ENCODE data around the gene IGFBP5.
A peak's percentile ranks its signal among the peaks of the same experiment; 100 is the strongest.

Gene IGFBP5

DNA sequence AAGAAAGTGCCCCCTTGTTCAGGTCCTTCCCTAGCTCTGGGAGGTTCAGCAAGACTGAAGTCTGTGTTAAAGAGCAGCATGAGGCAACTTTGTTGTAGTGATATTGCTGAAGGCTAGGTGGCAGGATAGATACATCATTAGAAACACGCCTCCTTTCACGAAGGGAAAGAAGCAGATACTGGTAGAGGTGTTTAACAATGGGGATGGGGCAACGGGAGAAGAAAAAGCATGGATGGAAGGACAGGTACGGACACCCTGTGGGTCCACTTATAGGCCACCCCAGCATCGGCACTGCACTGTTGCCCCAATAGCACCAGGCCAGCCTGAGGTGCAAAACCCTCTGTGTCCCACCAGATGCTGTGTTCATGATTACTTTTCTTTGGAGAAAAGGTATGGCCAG is 3.5 kb upstream of the IGFBP5 start:
- POLR2A ChIA-PET, result no interaction called here
- no peak for DNase-seq (ENCODE audit: low read depth, low spot score)
- CTCF ChIA-PET, result interaction anchor here (0.6 to 11.0 kb wide), 49 partner anchors 7 to 1063 kb away, joined by 3 to 122 read pairs (median 4); no protein-coding TSS in a partner anchor
- no peak overlapping the region for H3K4me3 ChIP-seq (ENCODE audit: low read depth, low read length)
- TF ChIP-seq, protein P1, sequence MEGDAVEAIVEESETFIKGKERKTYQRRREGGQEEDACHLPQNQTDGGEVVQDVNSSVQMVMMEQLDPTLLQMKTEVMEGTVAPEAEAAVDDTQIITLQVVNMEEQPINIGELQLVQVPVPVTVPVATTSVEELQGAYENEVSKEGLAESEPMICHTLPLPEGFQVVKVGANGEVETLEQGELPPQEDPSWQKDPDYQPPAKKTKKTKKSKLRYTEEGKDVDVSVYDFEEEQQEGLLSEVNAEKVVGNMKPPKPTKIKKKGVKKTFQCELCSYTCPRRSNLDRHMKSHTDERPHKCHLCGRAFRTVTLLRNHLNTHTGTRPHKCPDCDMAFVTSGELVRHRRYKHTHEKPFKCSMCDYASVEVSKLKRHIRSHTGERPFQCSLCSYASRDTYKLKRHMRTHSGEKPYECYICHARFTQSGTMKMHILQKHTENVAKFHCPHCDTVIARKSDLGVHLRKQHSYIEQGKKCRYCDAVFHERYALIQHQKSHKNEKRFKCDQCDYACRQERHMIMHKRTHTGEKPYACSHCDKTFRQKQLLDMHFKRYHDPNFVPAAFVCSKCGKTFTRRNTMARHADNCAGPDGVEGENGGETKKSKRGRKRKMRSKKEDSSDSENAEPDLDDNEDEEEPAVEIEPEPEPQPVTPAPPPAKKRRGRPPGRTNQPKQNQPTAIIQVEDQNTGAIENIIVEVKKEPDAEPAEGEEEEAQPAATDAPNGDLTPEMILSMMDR (IDR thresholded peaks at IDR 0.05; ENCODE audit: insufficient read depth, low read length, missing control alignments), result peak; percentile 66

DNA sequence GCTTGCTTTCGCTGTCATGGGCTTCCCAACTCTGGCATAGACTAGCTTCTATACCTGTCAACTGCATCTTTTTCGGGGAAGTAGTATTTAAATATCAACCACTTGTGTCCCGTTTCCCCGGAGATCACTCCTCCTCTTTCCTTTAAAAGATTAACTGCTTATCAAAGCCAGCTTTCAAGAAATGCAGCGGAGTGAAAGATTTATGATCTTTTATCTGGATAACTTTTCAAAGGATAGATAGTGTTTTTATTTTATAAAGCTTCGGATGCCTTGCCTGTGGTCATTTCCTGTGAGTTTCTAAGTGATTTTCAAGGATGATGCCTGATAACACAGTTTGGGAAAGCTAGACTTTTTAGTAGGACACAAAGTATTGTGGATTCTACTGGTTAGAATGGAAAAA is 2.9 kb upstream of the IGFBP5 start:
- ChIA-PET POLR2A (interaction anchor here (0.7 kb wide), 1 partner anchor 527 kb away, joined by 3 read pairs; no protein-coding TSS in a partner anchor), CTCF (interaction anchor here (0.6 to 11.0 kb wide), 55 partner anchors 8 to 1064 kb away, joined by 3 to 122 read pairs (median 4); no protein-coding TSS in a partner anchor)
- H3K4me3 ChIP-seq (ENCODE audit: low read depth, low read length), result no peak overlapping the region
- DNase-seq (ENCODE audit: low read depth, low spot score), result no peak
- TF ChIP-seq, protein P1 (IDR thresholded peaks at IDR 0.05; ENCODE audit: insufficient read depth, low read length, missing control alignments), result no peak

DNA sequence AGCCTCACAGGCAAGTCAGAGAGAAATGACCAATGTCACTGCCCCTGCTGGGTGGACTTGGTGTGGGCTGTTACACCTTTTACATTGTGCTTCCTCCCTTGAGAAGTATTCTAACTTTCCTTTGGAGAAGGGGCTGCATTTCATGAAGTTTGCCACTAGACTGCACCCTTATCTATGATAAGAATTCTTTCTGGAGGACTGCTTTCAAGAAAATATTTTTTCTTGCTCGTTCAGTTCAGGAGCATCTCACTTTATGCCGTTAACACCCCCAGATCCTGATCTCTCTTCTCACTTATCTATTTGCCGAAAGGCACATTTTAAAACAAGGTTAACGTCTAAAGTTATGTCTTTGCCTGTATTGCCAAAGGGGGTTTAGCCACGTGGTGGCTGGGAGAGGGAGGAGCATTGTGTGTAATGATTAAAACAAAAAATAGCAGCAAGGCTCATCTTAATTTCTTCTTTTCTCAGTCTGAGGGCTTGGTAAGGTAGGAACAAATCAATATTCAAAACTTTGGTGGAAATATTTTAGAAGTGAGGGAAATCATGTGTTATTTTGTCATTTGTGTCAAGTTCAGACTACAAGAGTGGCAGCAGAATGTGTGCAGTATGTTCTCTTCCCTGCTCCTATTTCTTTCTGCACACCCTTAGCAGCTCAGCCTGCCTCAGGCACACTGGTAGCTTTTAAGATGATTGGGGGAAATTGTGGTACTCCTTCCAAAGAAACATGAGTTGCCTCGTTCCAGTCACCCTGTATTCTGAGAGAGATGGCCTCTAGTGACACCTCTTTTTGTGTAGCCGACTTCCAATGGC is 1.6 kb upstream of the IGFBP5 start:
- DNase-seq (ENCODE audit: low read depth, low spot score), result no peak
- CTCF ChIA-PET, result interaction anchor here (0.6 to 11.0 kb wide), 26 partner anchors 9 to 1027 kb away, joined by 3 to 122 read pairs (median 4); no protein-coding TSS in a partner anchor
- TF ChIP-seq, protein P1 (IDR thresholded peaks at IDR 0.05; ENCODE audit: insufficient read depth, low read length, missing control alignments), result peak; percentile 46
- H3K4me3 ChIP-seq (ENCODE audit: low read depth, low read length), result no peak overlapping the region
- POLR2A ChIA-PET, result no interaction called here

DNA sequence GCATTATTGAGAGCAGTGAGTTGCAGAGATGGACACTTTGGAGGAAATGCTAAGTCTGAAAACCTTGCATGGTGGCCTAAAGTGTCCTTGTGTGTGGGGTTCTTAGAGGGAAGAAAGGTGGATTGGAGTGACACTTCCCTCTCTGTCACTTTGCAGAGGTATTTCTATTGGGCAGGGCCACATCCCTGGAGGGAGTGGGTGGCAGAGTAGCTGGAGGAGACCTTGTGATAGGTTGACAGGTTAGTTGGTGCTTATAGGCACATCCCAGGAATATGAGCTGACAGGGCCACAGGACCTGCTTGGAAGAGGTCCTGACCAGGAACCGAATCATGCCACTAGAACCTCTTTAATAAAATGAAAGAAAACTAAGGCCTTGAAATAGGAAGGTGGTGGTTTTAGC is 972 bp upstream of the IGFBP5 start:
- H3K4me3 ChIP-seq (ENCODE audit: low read depth, low read length), result no peak overlapping the region
- POLR2A ChIA-PET, result interaction anchor here (1.7 kb wide), 1 partner anchor 390 kb away, joined by 4 read pairs; no protein-coding TSS in a partner anchor
- DNase-seq (ENCODE audit: low read depth, low spot score), result no peak
- CTCF ChIA-PET, result interaction anchor here (0.6 to 11.0 kb wide), 21 partner anchors 10 to 1016 kb away, joined by 3 to 122 read pairs (median 4); no protein-coding TSS in a partner anchor
- TF ChIP-seq, protein P1 (IDR thresholded peaks at IDR 0.05; ENCODE audit: insufficient read depth, low read length, missing control alignments), result no peak

DNA sequence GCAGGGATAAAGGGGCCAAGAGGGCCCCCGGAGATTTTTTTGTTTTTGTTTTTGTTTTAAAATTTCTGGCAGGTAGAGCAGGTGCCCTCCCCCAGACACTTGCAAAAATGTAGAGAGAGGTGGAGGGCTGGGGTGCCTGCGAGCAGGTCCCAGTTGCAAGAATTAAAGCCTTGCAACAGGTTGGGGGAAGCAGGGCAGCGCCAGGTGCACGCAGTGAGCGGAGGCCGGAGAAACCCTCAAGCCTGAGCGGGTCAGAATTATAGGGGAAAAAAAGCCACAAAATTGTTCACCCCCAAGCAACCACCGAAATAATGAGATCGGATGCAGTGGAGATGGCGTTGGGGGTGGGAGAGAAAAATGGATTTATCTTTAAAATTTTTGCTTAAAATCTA is 527 bp downstream of the IGFBP5 start:
- peak overlapping the region; percentile 70 for H3K4me3 ChIP-seq (ENCODE audit: low read depth, low read length)
- TF ChIP-seq, protein P1 (IDR thresholded peaks at IDR 0.05; ENCODE audit: insufficient read depth, low read length, missing control alignments), result no peak
- DNase-seq (ENCODE audit: low read depth, low spot score), result no peak
- POLR2A ChIA-PET, result interaction anchor here (0.6 to 1.7 kb wide), 9 partner anchors 80 to 1018 kb away, joined by 3 to 7 read pairs (median 4); no protein-coding TSS in a partner anchor
- CTCF ChIA-PET, result interaction anchor here (0.8 to 11.0 kb wide), 17 partner anchors 12 to 1018 kb away, joined by 3 to 122 read pairs (median 4); no protein-coding TSS in a partner anchor
